B cell (primary cell): ENCODE data around the gene TM2D1. TPM values are rescaled to one million over a fixed set of nuclear protein-coding genes. Genes with fewer than 3 reads are reported as not detected.

Experiments used
- ATAC-seq: fragments of 200-7000 bp; cut with Tn5 transposase; one replicate; pipeline ENCODE4 v1.10.0; 2021; ENCODE audit warnings: low read depth, mild to moderate bottlenecking, moderate number of reproducible peaks, moderate library complexity
- CTCF ChIA-PET: fragments of 350-600 bp; sonication (Branson Sonifier 250); formaldehyde crosslinking; loops from one replicate; lab custom pipeline; 2021; ENCODE audit warnings: antibody characterized with exemption, inconsistent platforms; lab: Charles Lee
- POLR2A ChIA-PET: fragments of 350-600 bp; sonication (Branson Sonifier 250); formaldehyde crosslinking; loops from one replicate; lab custom pipeline; 2021; ENCODE audit warnings: antibody characterized with exemption; lab: Charles Lee
- DNase-seq: peaks from one replicate; pipeline ENCODE4 v3.0.0; 2013
- H2AFZ ChIP-seq: 2 replicates; pipeline ENCODE4 v1.6.1; 2012; ENCODE audit warnings: mild to moderate bottlenecking, low read depth, low read length; ENCODE audit not compliant: insufficient read depth, poor library complexity, severe bottlenecking
- H3K27ac ChIP-seq, 2 donors: 1 replicate in 1 of 2; 2 replicates in 1 of 2; pipeline ENCODE4 v1.5.1; 2012 to 2013; ENCODE audit warnings: low read length in 2 of 2, mild to moderate bottlenecking in 2 of 2, moderate library complexity in 1 of 2
- H3K27me3 ChIP-seq, 4 experiments: fragments of 200-600 bp in 1 of 4; sonication (generic) in 1 of 4; replicated peaks in 1 of 4; 1 replicate in 2 of 4; 2 replicates in 2 of 4; pipeline versions ENCODE4 v1.6.1 to v1.7.0; 2013 to 2016; ENCODE audit warnings: low read length in 3 of 4, mild to moderate bottlenecking in 2 of 4, mixed read lengths in 1 of 4, moderate library complexity in 1 of 4; ENCODE audit not compliant: insufficient read depth in 4 of 4, control insufficient read depth in 3 of 4; ENCODE audit errors: control extremely low read depth in 1 of 4
- H3K36me3 ChIP-seq, 2 experiments: replicated peaks in 1 of 2; 1 replicate in 1 of 2; 2 replicates in 1 of 2; pipeline versions ENCODE4 v1.6.1 to v1.7.1; 2013; ENCODE audit warnings: low read length in 1 of 2; ENCODE audit not compliant: insufficient read depth in 2 of 2, control insufficient read depth in 1 of 2; ENCODE audit errors: control extremely low read depth in 1 of 2, extremely low read depth in 1 of 2
- H3K4me1 ChIP-seq, 2 donors: fragments of 200-600 bp in 1 of 2; sonication (generic) in 1 of 2; 1 replicate in 1 of 2; 2 replicates in 1 of 2; pipeline versions ENCODE4 v1.5.1 to v1.6.1; 2013 to 2017; ENCODE audit warnings: low read length in 2 of 2; ENCODE audit not compliant: control insufficient read depth in 2 of 2, insufficient read depth in 2 of 2
- H3K4me2 ChIP-seq: replicated peaks from 2 replicates; pipeline ENCODE3; 2012; ENCODE audit warnings: mild to moderate bottlenecking, low read depth, low read length; ENCODE audit not compliant: poor library complexity, severe bottlenecking
- H3K4me3 ChIP-seq, 5 experiments: fragments of 200-600 bp in 1 of 5; sonication (generic) in 1 of 5; 1 replicate in 3 of 5; 2 replicates in 2 of 5; pipeline versions ENCODE4 v1.5.1 to v1.7.0; 2011 to 2016; ENCODE audit warnings: low read length in 4 of 5, mild to moderate bottlenecking in 4 of 5, low read depth in 2 of 5, control low read depth in 1 of 5, moderate library complexity in 1 of 5; ENCODE audit not compliant: insufficient read depth in 1 of 5; ENCODE audit errors: control extremely low read depth in 1 of 5, extremely low read depth in 1 of 5
- H3K79me2 ChIP-seq: fragments of 200-600 bp; sonication (generic); one replicate; pipeline ENCODE4 v1.6.0; 2016; ENCODE audit warnings: low read length; ENCODE audit not compliant: control insufficient read depth, insufficient read depth
- H3K9ac ChIP-seq: fragments of 200-600 bp; sonication (generic); 2 replicates; pipeline ENCODE4 v1.6.1; 2017; ENCODE audit warnings: mild to moderate bottlenecking, low read length, moderate library complexity
- H3K9me3 ChIP-seq, 3 donors: one replicate each; pipeline versions ENCODE4 v1.6.1 to v1.7.1; 2013; ENCODE audit warnings: low read length in 2 of 3; ENCODE audit not compliant: control insufficient read depth in 2 of 3, insufficient read depth in 1 of 3; ENCODE audit errors: control extremely low read depth in 1 of 3
- H4K20me1 ChIP-seq: 2 replicates; pipeline ENCODE4 v1.6.0; 2012; ENCODE audit warnings: mild to moderate bottlenecking, low read length; ENCODE audit not compliant: insufficient read depth, control insufficient read depth, poor library complexity, severe bottlenecking
- H3K27ac Mint-ChIP-seq: one replicate; pipeline ENCODE4 v1.8.0; 2021; ENCODE audit warnings: mixed read lengths
- H3K27me3 Mint-ChIP-seq: one replicate; pipeline ENCODE4 v1.8.0; 2021; ENCODE audit warnings: mixed read lengths
- H3K4me1 Mint-ChIP-seq: one replicate; pipeline ENCODE4 v1.8.0; 2021; ENCODE audit warnings: mixed read lengths
- H3K4me3 Mint-ChIP-seq: one replicate; pipeline ENCODE4 v1.8.0; 2021; ENCODE audit warnings: mixed read lengths
- H3K9me3 Mint-ChIP-seq: one replicate; pipeline ENCODE4 v1.8.0; 2022; ENCODE audit warnings: mixed read lengths; ENCODE audit not compliant: insufficient read depth
- EZH2 ChIP-seq: IDR thresholded peaks from 2 replicates; pipeline ENCODE4 v1.6.1; 2012; ENCODE audit warnings: borderline replicate concordance, low read depth, mild to moderate bottlenecking, moderate library complexity, low read length; ENCODE audit not compliant: insufficient read depth, poor library complexity, severe bottlenecking
- WGBS: methylation state at CpG from one replicate; pipeline ENCODE4 v1.1.5; 2013; ENCODE audit warnings: missing lambda C conversion rate; ENCODE audit not compliant: insufficient coverage; 5-methylcytosine and 5-hydroxymethylcytosine counted together
- intact Hi-C: fragments of 100-400 bp; cut with micrococcal nuclease; formaldehyde crosslinking; loops from one replicate; pipeline ENCODE4 v1.10.0; 2022
- polyA plus RNA-seq: library from polyadenylated mRNA; depleted of rRNA; stranded (reverse); fragments of >200 nt; gene quantifications from 2 replicates; pipeline ENCODE4 v1.2.3, GENCODE V29; 2012
- total RNA-seq, 2 donors: library from RNA; stranded (reverse); fragments of 120-200 nt in 1 of 2; gene quantifications; 1 replicate in 1 of 2; 2 replicates in 1 of 2; pipeline versions ENCODE4 v1.2.3 to v1.2.4, GENCODE V29; 2013 to 2022
- TF ChIP-seq, protein P1 (sequence below): fragments of 200-600 bp; IDR thresholded peaks from one replicate; pipeline ENCODE4 v1.8.0; 2022; ENCODE audit warnings: antibody characterized with exemption, mild to moderate bottlenecking

TM2D1 gene
- total and polyA plus RNA-seq, 2 donors (not counting 1 experiment from before 2014, with no cell fraction given) = 30.8 to 53.3 TPM

GRCh38 chr1:61748566-61748965, 23.6 kb upstream of the TM2D1 start:
- ChIA-PET POLR2A (no interaction called here), CTCF (no interaction called here)
- no peak overlapping the region for H3K4me3 ChIP-seq
- H3K4me2 ChIP-seq = no peak overlapping the region
- TF ChIP-seq, protein P1, sequence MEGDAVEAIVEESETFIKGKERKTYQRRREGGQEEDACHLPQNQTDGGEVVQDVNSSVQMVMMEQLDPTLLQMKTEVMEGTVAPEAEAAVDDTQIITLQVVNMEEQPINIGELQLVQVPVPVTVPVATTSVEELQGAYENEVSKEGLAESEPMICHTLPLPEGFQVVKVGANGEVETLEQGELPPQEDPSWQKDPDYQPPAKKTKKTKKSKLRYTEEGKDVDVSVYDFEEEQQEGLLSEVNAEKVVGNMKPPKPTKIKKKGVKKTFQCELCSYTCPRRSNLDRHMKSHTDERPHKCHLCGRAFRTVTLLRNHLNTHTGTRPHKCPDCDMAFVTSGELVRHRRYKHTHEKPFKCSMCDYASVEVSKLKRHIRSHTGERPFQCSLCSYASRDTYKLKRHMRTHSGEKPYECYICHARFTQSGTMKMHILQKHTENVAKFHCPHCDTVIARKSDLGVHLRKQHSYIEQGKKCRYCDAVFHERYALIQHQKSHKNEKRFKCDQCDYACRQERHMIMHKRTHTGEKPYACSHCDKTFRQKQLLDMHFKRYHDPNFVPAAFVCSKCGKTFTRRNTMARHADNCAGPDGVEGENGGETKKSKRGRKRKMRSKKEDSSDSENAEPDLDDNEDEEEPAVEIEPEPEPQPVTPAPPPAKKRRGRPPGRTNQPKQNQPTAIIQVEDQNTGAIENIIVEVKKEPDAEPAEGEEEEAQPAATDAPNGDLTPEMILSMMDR = no peak
- no peak for TF ChIP-seq EZH2
- no peaks in the 10 kb centered on the region for H3K36me3 ChIP-seq
- H3K4me1 Mint-ChIP-seq = no peaks in the 10 kb centered on the region
- H3K27me3 Mint-ChIP-seq = no peaks in the 10 kb centered on the region
- H2AFZ ChIP-seq = no peak overlapping the region
- H3K4me3 Mint-ChIP-seq = no peak overlapping the region
- no peaks in the 10 kb centered on the region for H3K9me3 ChIP-seq
- H3K79me2 ChIP-seq = peaks cover 7% of the 10 kb centered on the region
- ATAC-seq (no peak), DNase-seq (no peak)
- H4K20me1 ChIP-seq = no peaks in the 10 kb centered on the region
- no peak overlapping the region for H3K9ac ChIP-seq
- no peaks in the 10 kb centered on the region for H3K9me3 Mint-ChIP-seq
- H3K27me3 ChIP-seq = no peaks in the 10 kb centered on the region
- intact Hi-C loops = no loop called here
- H3K27ac ChIP-seq = no peak overlapping the region
- no peak overlapping the region for H3K27ac Mint-ChIP-seq
- no peaks in the 10 kb centered on the region for H3K4me1 ChIP-seq
- WGBS = 96% methylated on average over 4 of the region's 4 CpGs

DNA sequence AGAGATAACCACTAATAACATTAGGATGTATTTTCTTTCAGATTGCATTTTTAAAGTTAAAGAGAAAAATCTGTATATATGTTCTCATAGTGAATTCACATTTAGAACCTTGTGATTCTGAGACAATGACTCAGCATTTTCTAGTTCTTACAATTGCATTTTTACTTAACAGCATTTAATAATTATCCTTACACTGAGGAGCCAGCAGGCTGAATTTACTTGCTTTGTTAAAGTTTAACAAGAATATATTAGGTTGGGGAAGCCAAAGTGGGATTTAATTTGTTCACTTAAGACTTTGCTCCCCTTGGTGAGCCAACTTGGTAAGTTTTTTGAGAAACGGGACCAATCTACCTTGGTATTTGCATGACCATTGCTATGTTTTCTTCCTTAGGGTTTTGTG, 21.9 kb upstream of the TM2D1 start:
- POLR2A ChIA-PET = no interaction called here
- H2AFZ ChIP-seq = no peak overlapping the region
- CTCF ChIA-PET = no interaction called here

More for the DNA sequence above, 21.9 kb upstream of the TM2D1 start:
- 50% methylated on average over 1 of the region's 1 CpG for WGBS
- Histone ChIP-seq H3K9ac (no peak overlapping the region), H3K27ac (no peak overlapping the region), H3K4me2 (no peak overlapping the region), H3K4me1 (peaks cover 3 to 8% of the 10 kb centered on the region in 2 donors), H3K9me3 (no peaks in the 10 kb centered on the region), H3K27me3 (no peaks in the 10 kb centered on the region), H3K4me3 (no peak overlapping the region), H3K79me2 (peaks cover 7% of the 10 kb centered on the region), H4K20me1 (no peaks in the 10 kb centered on the region), H3K36me3 (no peaks in the 10 kb centered on the region)
- Mint-ChIP-seq H3K9me3 (no peaks in the 10 kb centered on the region), H3K4me3 (no peak overlapping the region), H3K27me3 (no peaks in the 10 kb centered on the region), H3K4me1 (peaks cover 7% of the 10 kb centered on the region), H3K27ac (no peak overlapping the region)
- intact Hi-C loops = no loop called here
- no peak for DNase-seq
- TF ChIP-seq EZH2 = no peak
- TF ChIP-seq, protein P1 = no peak
- ATAC-seq = no peak
